Measurements from ENCODE around the gene LRRC26.

LRRC26 gene

GRCh38 chr9:137166380-137167229 is 3.2 kb downstream of the LRRC26 start:
- DNase-seq = no peak

GRCh38 chr9:137165250-137165836 is 4.5 kb downstream of the LRRC26 start:
- no peak for DNase-seq

- DNase-seq = no peak
These were observed 5.2 kb downstream of the LRRC26 start for GRCh38 chr9:137164370-137165249.

GRCh38 chr9:137163805-137164204 is 6.0 kb downstream of the LRRC26 start:
- DNase-seq = no peak

DNA sequence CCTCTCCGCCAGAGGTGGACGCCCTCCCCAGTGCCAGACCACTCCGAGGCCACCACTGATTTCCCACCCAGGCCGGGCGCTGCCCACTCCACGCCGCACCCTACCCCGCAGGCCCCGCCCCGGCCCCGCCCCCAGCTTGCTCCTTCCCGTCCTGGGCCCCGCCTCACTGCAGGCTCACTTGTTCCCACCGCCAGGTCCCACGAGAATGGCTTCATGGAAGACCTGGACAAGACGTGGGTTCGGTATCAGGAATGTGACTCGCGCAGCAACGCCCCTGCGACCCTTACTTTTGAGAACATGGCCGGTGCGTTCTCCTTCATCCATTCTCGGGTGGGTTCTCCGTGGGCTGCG is 6.5 kb downstream of the LRRC26 start:
- no peak for DNase-seq

GRCh38 chr9:137162505-137163364 is 7.1 kb downstream of the LRRC26 start:
- DNase-seq = no peak

DNA sequence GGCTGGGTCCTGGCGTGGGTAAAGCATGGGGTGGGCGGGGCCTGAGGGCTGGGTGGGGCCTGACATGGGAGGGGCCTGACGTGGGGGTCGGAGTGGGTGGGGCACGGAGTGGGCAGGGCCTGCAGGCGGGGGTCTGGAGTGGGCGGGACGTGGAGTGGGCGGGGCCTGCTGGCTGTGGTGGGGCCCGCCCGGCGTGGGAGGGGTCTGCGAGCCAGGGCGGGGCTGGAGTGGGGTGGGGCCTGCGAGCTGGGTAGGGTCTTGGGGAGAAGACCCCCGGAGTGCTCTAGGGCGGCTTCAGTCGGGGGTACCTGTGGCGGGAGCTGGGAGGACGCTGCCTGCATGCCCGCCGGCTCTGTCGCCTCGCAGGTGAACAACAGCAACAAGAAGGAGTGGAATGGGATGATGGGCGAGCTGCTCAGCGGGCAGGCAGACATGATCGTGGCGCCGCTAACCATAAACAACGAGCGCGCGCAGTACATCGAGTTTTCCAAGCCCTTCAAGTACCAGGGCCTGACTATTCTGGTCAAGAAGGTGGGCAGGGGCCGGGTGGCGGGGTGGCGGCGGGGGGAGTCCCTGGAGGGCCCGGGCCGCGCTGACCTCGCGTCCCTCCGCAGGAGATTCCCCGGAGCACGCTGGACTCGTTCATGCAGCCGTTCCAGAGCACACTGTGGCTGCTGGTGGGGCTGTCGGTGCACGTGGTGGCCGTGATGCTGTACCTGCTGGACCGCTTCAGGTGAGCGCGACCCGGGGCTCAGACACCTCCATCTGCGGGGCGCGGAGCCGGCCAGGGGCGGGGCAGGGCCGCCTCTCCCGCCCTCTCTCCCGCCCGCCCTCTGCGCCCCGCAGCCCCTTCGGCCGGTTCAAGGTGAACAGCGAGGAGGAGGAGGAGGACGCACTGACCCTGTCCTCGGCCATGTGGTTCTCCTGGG is 8.0 kb downstream of the LRRC26 start:
- no peak for DNase-seq

GRCh38 chr9:137160716-137161557 is 8.9 kb downstream of the LRRC26 start:
- no peak for DNase-seq

DNA sequence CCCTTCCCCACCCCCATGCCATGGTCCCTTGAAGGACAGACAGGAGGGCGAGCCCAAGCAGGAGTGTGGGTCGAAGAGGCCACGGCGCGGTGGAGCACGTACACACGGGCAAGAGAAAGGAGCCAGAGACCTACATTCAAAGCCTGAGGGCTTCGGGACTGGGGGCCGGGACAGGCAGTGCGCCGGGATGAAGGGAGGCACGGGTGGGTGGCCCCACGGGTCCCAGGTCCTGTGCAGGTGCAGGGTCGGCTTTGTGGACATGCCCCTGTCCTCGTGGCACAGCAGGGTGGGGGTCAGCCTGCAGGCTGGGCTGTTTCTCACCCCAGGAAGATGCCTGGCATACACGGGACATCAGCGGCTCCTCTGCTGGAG is 9.8 kb downstream of the LRRC26 start:
- no peak for DNase-seq

DNA sequence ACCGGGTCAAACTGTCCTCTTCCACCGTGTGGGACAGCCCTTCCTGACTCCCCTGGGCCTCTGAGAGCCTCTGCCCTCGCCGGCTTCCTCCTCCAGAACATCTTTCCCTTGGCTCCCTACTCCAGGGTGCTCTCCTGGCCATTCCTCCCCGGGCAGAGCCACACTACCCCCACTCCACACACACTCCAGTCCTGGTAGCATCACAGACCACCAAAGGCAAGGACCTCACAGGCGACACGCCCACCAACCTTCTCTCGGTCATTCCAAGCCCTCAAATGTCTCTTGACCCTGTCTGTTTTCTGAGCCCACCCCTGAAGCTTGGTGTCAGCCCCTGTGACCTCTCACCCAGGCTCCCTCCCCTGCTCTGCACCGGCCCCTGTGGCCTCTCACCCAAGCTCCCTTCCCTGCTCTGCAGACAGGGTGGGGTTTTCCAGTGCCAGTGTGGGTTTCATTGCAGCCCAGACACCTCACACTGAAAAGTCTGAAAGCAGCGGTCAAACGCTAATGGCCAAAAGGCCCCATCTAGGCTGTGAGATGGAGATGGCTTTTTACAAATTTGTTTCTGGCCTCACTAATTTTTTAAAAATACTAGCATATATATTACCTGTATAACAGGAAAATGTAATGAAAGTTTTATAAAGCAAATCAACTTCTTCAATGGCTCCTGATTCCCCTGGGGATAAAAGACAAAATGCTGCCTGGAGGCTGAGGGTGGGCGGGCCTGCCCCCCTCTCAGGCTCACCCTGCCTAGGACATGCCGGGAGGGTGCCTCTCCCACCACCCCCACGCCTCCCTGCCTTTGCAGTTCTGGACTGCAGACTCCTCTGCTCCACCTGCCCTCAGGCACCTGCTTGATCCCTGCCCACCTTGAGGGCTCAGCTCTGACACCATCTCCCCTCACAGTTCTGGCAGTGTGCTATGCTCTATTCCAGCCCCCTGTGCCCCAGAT is 10.5 kb downstream of the LRRC26 start:
- DNase-seq = no peak

DNA sequence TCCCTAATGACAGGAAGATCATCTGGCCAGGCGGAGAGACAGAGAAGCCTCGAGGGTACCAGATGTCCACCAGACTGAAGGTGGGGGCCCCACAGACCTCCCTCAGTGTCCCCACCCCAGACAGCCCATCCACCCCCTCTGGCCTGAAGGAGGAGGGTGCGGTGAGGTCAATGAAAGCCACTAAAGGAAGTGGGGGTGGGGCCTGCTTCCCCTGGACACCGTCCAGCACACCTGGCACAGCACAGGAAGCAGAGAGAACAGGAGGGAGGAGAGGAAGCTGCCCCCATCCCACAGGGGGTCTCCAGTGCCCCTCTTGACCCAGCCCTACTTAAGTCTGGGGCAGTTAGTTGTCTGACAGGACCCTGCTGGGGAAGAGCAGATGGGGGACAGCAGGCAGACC is 11.2 kb downstream of the LRRC26 start:
- no peak for DNase-seq

GRCh38 chr9:137157618-137158415 is 12.0 kb downstream of the LRRC26 start:
- no peak for DNase-seq

- DNase-seq = peak; percentile 63
These were observed 13.1 kb downstream of the LRRC26 start for GRCh38 chr9:137156567-137157375.

GRCh38 chr9:137152844-137153405 is 16.9 kb downstream of the LRRC26 start:
- DNase-seq = no peak

DNA sequence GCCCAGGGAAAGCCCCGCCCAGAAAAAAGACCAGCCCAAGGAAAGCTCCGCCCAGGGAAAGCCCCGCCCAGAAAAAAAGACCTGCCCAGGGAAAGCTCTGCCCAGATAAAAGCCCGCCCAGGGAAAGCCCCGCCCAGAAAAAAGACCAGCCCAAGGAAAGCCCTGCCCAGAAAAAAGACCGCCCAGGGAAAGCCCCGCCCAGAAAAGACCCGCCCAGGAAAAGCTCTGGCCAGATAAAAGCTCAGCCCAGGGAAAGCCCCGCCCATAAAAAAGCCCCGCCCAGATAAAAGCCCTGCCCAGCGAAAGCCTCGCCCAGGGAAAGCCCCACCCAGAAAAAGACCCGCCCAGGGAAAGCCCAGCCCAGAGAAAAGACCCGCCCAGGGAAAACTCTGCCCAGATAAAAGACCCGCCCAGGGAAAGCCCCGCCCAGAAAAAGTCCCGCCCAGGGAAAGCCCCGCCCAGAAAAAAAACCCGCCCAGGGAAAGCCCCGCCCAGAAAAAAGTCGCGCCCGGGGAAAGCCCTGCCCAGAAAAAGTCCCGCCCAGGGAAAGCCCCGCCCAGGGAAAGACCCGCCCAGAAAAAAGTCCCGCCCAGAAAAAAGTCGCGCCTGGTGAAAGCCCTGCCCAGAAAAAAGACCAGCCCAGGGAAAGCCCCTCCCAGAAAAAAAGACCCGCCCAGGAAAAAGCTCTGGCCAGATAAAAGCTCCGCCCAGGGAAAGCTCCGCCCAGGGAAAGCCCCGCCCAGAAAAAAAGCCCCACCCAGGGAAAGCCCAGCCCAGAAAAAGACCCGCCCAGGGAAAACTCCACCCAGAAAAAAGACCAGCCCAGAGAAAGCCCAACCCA is 19.0 kb downstream of the LRRC26 start:
- DNase-seq = peak; percentile 51

DNA sequence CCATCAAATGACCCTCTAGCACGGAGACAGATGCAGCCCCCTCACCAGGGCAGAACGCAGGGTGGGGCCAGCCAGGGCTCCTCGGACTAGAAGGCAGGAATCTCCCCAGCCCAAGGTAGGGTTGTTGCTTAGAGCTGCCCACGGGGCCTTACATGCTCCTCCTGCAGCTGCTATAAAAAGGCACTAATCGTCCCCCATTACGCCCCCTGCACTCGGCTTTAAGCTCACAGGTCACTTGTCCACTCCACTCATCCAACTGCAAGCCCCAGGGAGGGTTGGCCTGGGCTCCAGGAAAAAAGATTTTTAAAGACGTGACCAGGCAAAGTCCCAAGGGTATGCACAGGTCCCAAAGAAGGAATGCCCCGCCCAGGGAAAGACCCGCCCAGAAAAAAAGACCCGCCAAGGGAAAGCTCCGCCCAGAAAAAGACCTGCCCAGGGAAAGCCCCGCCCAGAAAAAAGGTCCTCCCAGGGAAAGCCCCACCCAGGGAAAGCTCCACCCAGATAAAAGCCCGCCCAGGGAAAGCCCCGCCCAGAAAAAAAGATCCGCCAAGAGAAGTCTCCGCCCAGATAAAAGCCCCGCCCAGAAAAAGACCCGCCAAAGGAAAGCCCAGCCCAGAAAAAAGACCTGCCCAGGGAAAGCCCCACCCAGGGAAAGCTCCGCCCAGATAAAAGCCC is 19.8 kb downstream of the LRRC26 start:
- DNase-seq = no peak

All from stimulated activated CD4-positive, alpha-beta T cell treated with anti-CD3 and anti-CD28 coated beads, Interleukin-4, amount 100 ng/mL, for 24 hours (primary cell).